OCI-LY1 (cell line): ENCODE measurements around the gene KCTD19.
"Not testable (repeated sequence)": the region's sequence is repeated elsewhere in the genome, so short reads cannot be mapped to it uniquely, and the experiment has no call there.

Source experiments
- H2AFZ ChIP-seq: fragments of 200-600 bp; sonication (generic), shearing (Covaris generic); 2 replicates; pipeline ENCODE4 v1.6.0; 2014; ENCODE audit warnings: antibody characterized with exemption, mild to moderate bottlenecking, low read length
- H3F3A ChIP-seq: fragments of 200-600 bp; sonication (generic), shearing (Covaris generic); 2 replicates; pipeline ENCODE4 v1.6.0; 2014; ENCODE audit warnings: mild to moderate bottlenecking, antibody characterized with exemption, low read length, moderate library complexity; ENCODE audit not compliant: insufficient read depth
- H3K27ac ChIP-seq: fragments of 200-600 bp; sonication (generic); 2 replicates; pipeline ENCODE4 v1.5.1; 2014; ENCODE audit warnings: low read length, mixed run types, mild to moderate bottlenecking, low read depth; ENCODE audit not compliant: poor library complexity, severe bottlenecking
- H3K27me3 ChIP-seq: fragments of 200-600 bp; sonication (generic); 2 replicates; pipeline ENCODE4 v1.6.0; 2014; ENCODE audit warnings: antibody characterized with exemption, mild to moderate bottlenecking, low read length, moderate library complexity; ENCODE audit not compliant: insufficient read depth
- H3K36me3 ChIP-seq: fragments of 200-600 bp; sonication (generic); 2 replicates; pipeline ENCODE4 v1.6.1; 2014; ENCODE audit warnings: mild to moderate bottlenecking, antibody characterized with exemption, low read length, moderate library complexity, mixed read lengths; ENCODE audit not compliant: insufficient read depth
- H3K4me1 ChIP-seq: fragments of 200-600 bp; sonication (generic); 2 replicates; pipeline ENCODE4 v1.5.1; 2014; ENCODE audit warnings: mild to moderate bottlenecking, low read length, moderate library complexity; ENCODE audit not compliant: insufficient read depth, severe bottlenecking
- H3K4me2 ChIP-seq: fragments of 200-600 bp; sonication (generic), shearing (Covaris generic); 2 replicates; pipeline ENCODE4 v1.6.1; 2014; ENCODE audit warnings: low read length
- H3K4me3 ChIP-seq: fragments of 200-600 bp; sonication (generic); 2 replicates; pipeline ENCODE4 v1.5.1; 2014; ENCODE audit warnings: low read length, low read depth, mild to moderate bottlenecking, mixed read lengths; ENCODE audit not compliant: poor library complexity, severe bottlenecking
- H3K79me2 ChIP-seq: fragments of 200-600 bp; shearing (Covaris generic); 2 replicates; pipeline ENCODE4 v1.6.1; 2016; ENCODE audit warnings: mixed run types, low read length, mixed read lengths; ENCODE audit not compliant: insufficient read depth
- H3K9ac ChIP-seq: fragments of 200-600 bp; sonication (generic), shearing (Covaris generic); 2 replicates; pipeline ENCODE4 v1.6.1; 2014; ENCODE audit warnings: mild to moderate bottlenecking, low read length, mixed read lengths
- H3K9me2 ChIP-seq: fragments of 200-600 bp; sonication (generic), shearing (Covaris generic); 2 replicates; pipeline ENCODE4 v1.6.1; 2014; ENCODE audit warnings: low read depth, mild to moderate bottlenecking, low read length, mixed read lengths
- H3K9me3 ChIP-seq: fragments of 200-600 bp; shearing (Covaris generic); 2 replicates; pipeline ENCODE4 v1.6.1; 2014; ENCODE audit warnings: low read length, mixed read lengths
- H4K20me1 ChIP-seq: fragments of 200-600 bp; sonication (generic), shearing (Covaris generic); 2 replicates; pipeline ENCODE4 v1.6.0; 2016; ENCODE audit warnings: mild to moderate bottlenecking, low read length; ENCODE audit not compliant: insufficient read depth
- CTCF ChIP-seq: fragments of 200-600 bp; sonication (generic), shearing (Covaris generic); IDR thresholded peaks from 2 replicates; pipeline ENCODE4 v1.5.1; 2017; ENCODE audit warnings: mild to moderate bottlenecking, antibody characterized with exemption, low read length, moderate library complexity, mixed read lengths
- EZH2 ChIP-seq: fragments of 200-600 bp; sonication (generic), shearing (Covaris generic); IDR thresholded peaks from 2 replicates; pipeline ENCODE4 v1.8.0; 2017; ENCODE audit warnings: borderline replicate concordance, mixed run types, mild to moderate bottlenecking, antibody characterized with exemption, low read length, moderate library complexity, mixed read lengths

The KCTD19 gene

GRCh38 chr16:67370661-67371060 lies 44.1 kb upstream of the KCTD19 start:
- no peak overlapping the region for H3K4me2 ChIP-seq
- H3K27ac ChIP-seq = no peak overlapping the region
- H3K27me3 ChIP-seq = peaks cover 9% of the 10 kb centered on the region; the same call in 1 of the 2 replicates
- TF ChIP-seq CTCF (no peak), EZH2 (no peak)
- no peaks in the 10 kb centered on the region for H3K79me2 ChIP-seq
- no peaks in the 10 kb centered on the region for H3K4me1 ChIP-seq
- no peaks in the 10 kb centered on the region for H3F3A ChIP-seq
- no peaks in the 10 kb centered on the region for H3K9me3 ChIP-seq
- no peak overlapping the region for H3K4me3 ChIP-seq
- H3K36me3 ChIP-seq = no peaks in the 10 kb centered on the region; the same call in 1 of the 2 replicates
- no peak overlapping the region for H3K9ac ChIP-seq
- no peaks in the 10 kb centered on the region for H3K9me2 ChIP-seq
- H4K20me1 ChIP-seq = no peaks in the 10 kb centered on the region
- no peak overlapping the region for H2AFZ ChIP-seq

- H3K27me3 ChIP-seq = peaks cover 9% of the 10 kb centered on the region; the same call in 1 of the 2 replicates
- H3K4me3 ChIP-seq = no peak overlapping the region
- H2AFZ ChIP-seq = no peak overlapping the region
- H3K4me2 ChIP-seq = no peak overlapping the region
- TF ChIP-seq EZH2 (no peak), CTCF (no peak)
- H3K4me1 ChIP-seq = no peaks in the 10 kb centered on the region
- H3K36me3 ChIP-seq = no peaks in the 10 kb centered on the region; the same call in 1 of the 2 replicates
- H3F3A ChIP-seq = no peaks in the 10 kb centered on the region
- H3K79me2 ChIP-seq = no peaks in the 10 kb centered on the region
- H3K27ac ChIP-seq = no peak overlapping the region
- no peaks in the 10 kb centered on the region for H3K9me2 ChIP-seq
- H3K9me3 ChIP-seq = no peaks in the 10 kb centered on the region
- no peak overlapping the region for H3K9ac ChIP-seq
- H4K20me1 ChIP-seq = no peaks in the 10 kb centered on the region
These were observed 38.2 kb upstream of the KCTD19 start for GRCh38 chr16:67364600-67365235.

- H3K79me2 ChIP-seq = no peaks in the 10 kb centered on the region
- H3F3A ChIP-seq = no peaks in the 10 kb centered on the region
- H3K27me3 ChIP-seq = no peaks in the 10 kb centered on the region
- H3K27ac ChIP-seq = no peak overlapping the region
- no peak overlapping the region for H3K9ac ChIP-seq
- no peaks in the 10 kb centered on the region for H3K9me2 ChIP-seq
- no peaks in the 10 kb centered on the region for H3K4me1 ChIP-seq
- H3K9me3 ChIP-seq = no peaks in the 10 kb centered on the region
- no peak overlapping the region for H3K4me3 ChIP-seq
- no peak overlapping the region for H3K4me2 ChIP-seq
- no peak for TF ChIP-seq CTCF
- no peak for TF ChIP-seq EZH2
- no peak overlapping the region for H2AFZ ChIP-seq
- no peaks in the 10 kb centered on the region for H3K36me3 ChIP-seq
- no peaks in the 10 kb centered on the region for H4K20me1 ChIP-seq
These were observed 34.5 kb upstream of the KCTD19 start for GRCh38 chr16:67361038-67361437.

DNA sequence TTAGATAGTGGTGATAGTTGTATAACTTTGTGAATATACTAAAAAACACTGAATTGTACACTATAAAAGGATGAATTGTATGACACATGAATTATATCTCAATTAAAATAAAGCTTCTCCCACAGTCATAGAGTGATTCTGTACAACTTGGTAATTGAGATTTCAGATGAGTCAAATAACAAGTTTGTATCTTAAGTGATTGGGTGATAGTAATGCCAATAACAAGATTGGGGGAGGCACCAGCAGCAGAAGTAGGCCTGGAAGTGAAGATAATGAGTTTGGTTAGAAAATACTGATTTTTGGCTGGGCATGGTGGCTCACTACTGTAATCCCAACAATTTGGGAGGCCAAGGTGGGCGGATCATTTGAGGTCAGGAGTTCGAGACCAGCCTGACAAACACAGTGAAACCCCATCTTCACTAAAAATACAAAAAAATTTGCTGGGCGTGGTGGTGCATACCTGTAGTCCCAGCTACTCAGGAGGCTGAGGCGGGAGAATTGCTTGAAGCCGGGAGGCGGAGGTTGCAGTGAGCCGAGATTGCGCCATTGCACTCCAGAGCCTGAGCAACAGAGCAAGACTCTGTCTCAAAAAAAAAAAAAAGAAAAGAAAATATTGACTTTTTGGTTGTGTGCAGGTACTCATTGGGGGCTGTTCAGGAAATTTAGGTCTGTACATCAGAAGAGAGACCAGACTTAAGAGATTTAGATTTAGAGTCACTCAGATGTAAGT lies 33.2 kb upstream of the KCTD19 start:
- H2AFZ ChIP-seq, H3K27me3 ChIP-seq, H3K9me3 ChIP-seq, H3K36me3 ChIP-seq, H3K79me2 ChIP-seq, H3F3A ChIP-seq, H4K20me1 ChIP-seq, H3K4me2 ChIP-seq, H3K4me1 ChIP-seq, H3K27ac ChIP-seq, H3K9ac ChIP-seq, H3K4me3 ChIP-seq, H3K9me2 ChIP-seq: not testable (repeated sequence)
